ENCODE data around the gene SPPL2B. TPM values are rescaled to one million over a fixed set of nuclear protein-coding genes. Genes with fewer than 3 reads are reported as not detected.

Gene SPPL2B
- total and polyA plus RNA-seq, 4 donors: 9.5 to 34.6 (median 21.4) TPM

GRCh38 chr19:2317300-2317699 lies 11.2 kb upstream of the SPPL2B start:
- H3K36me3 ChIP-seq (ENCODE audit: control insufficient read depth in 4 of 4, insufficient read depth in 3 of 4, low read depth in 1 of 4, low read length in 3 of 4): peaks cover 0 to 3% (median under 1%) of the 10 kb centered on the region in 4 donors
- H3K4me3 ChIP-seq (ENCODE audit: low read depth in 1 of 3, low read length in 3 of 3): no peak overlapping the region
- no peak overlapping the region for H3K27ac ChIP-seq (ENCODE audit: low read depth in 1 of 2, low read length in 2 of 2)
- H3K9me3 ChIP-seq (ENCODE audit: control insufficient read depth in 4 of 4, low read length in 3 of 4): no peaks in the 10 kb centered on the region
- peaks cover 0 to 2% (median under 1%) of the 10 kb centered on the region in 4 donors for H3K27me3 ChIP-seq (ENCODE audit: control insufficient read depth in 4 of 4, insufficient read depth in 4 of 4, low read length in 3 of 4)
- no peak for DNase-seq (ENCODE audit: low spot score)
- H3K9ac ChIP-seq (ENCODE audit: low read depth in 1 of 2, low read length in 2 of 2): no peak overlapping the region
- TF ChIP-seq GABPA (IDR thresholded peaks at IDR 0.05 in 1 of 2, conservative IDR thresholded peaks at IDR 0.05 in 1 of 2) (no peak), EGR1 (IDR thresholded peaks at IDR 0.05; ENCODE audit: low read depth in 2 of 2) (no peak), HNF4A (conservative IDR thresholded peaks at IDR 0.05) (no peak), TAF1 (conservative IDR thresholded peaks at IDR 0.05) (no peak), FOXA1 (IDR thresholded peaks at IDR 0.05) (no peak), FOXA2 (IDR thresholded peaks at IDR 0.05) (no peak), CTCF (IDR thresholded peaks at IDR 0.05; ENCODE audit: low read depth, low read length, missing input control) (no peak), ZBTB33 (IDR thresholded peaks at IDR 0.05) (no peak), MAX (IDR thresholded peaks at IDR 0.05) (no peak), ATF3 (IDR thresholded peaks at IDR 0.05) (no peak), HNF4G (IDR thresholded peaks at IDR 0.05) (no peak), YY1 (IDR thresholded peaks at IDR 0.05) (no peak), REST (IDR thresholded peaks at IDR 0.05) (no peak), SP1 (IDR thresholded peaks at IDR 0.05) (no peak)
- WGBS: 92% methylated on average over 13 of the region's 13 CpGs
- H3K4me1 ChIP-seq (ENCODE audit: control insufficient read depth in 4 of 4, insufficient read depth in 4 of 4, low read length in 3 of 4): peaks cover 0 to 6% (median 2%) of the 10 kb centered on the region in 4 donors

- Histone ChIP-seq H3K27ac (ENCODE audit: low read depth in 1 of 2, low read length in 2 of 2) (no peak overlapping the region), H3K36me3 (ENCODE audit: control insufficient read depth in 4 of 4, insufficient read depth in 3 of 4, low read depth in 1 of 4, low read length in 3 of 4) (peaks cover 0 to 6% (median 2%) of the 10 kb centered on the region in 4 donors), H3K4me1 (ENCODE audit: control insufficient read depth in 4 of 4, insufficient read depth in 4 of 4, low read length in 3 of 4) (peaks cover 0 to 6% (median 2%) of the 10 kb centered on the region in 4 donors), H3K9me3 (ENCODE audit: control insufficient read depth in 4 of 4, low read length in 3 of 4) (no peaks in the 10 kb centered on the region), H3K27me3 (ENCODE audit: control insufficient read depth in 4 of 4, insufficient read depth in 4 of 4, low read length in 3 of 4) (no peaks in the 10 kb centered on the region), H3K4me3 (ENCODE audit: low read depth in 1 of 3, low read length in 3 of 3) (no peak overlapping the region), H3K9ac (ENCODE audit: low read depth in 1 of 2, low read length in 2 of 2) (no peak overlapping the region)
- TF ChIP-seq TAF1 (conservative IDR thresholded peaks at IDR 0.05) (no peak), CTCF (IDR thresholded peaks at IDR 0.05; ENCODE audit: low read depth, low read length, missing input control) (no peak), SP1 (IDR thresholded peaks at IDR 0.05) (no peak), NR2F2 (IDR thresholded peaks at IDR 0.05) (no peak), EGR1 (IDR thresholded peaks at IDR 0.05; ENCODE audit: low read depth in 2 of 2) (no peak), YY1 (IDR thresholded peaks at IDR 0.05) (no peak), FOXA2 (IDR thresholded peaks at IDR 0.05) (no peak), RXRA (IDR thresholded peaks at IDR 0.05) (no peak), FOXA1 (IDR thresholded peaks at IDR 0.05) (no peak), GABPA (IDR thresholded peaks at IDR 0.05 in 1 of 2, conservative IDR thresholded peaks at IDR 0.05 in 1 of 2) (no peak)
- DNase-seq (ENCODE audit: low spot score): no peak
- WGBS: 91% methylated on average over 25 of the region's 25 CpGs
Observed at GRCh38 chr19:2317756-2318155, 10.7 kb upstream of the SPPL2B start.

All from liver (tissue), 9 donors.